SK-N-SH treated with all-trans-retinoic acid at 6 μM for 48 hours (cell line): ENCODE data around the gene KDM6B.

ENCODE experiments used
- ATAC-seq: fragments of 200-7000 bp; cut with Tn5 transposase; 3 replicates; pipeline ENCODE4 v1.9.1; 2020; ENCODE audit warnings: mild to moderate bottlenecking, moderate library complexity
- ARNTL ChIP-seq: fragments of 450-650 bp; formaldehyde crosslinking; IDR thresholded peaks from 2 replicates; pipeline ENCODE4 v1.5.0; 2020; ENCODE audit warnings: low read depth, mild to moderate bottlenecking, moderate library complexity, borderline replicate concordance
- CSDC2 ChIP-seq: fragments of 250-450 bp; sonication (Bioruptor Pico); IDR thresholded peaks from 2 replicates; pipeline ENCODE4 v1.5.0; 2020; ENCODE audit warnings: mild to moderate bottlenecking, moderate library complexity
- CSRNP3 ChIP-seq: fragments of 250-450 bp; sonication (Bioruptor Pico); IDR thresholded peaks from 2 replicates; pipeline ENCODE4 v1.5.1; 2021; ENCODE audit warnings: mild to moderate bottlenecking, moderate library complexity
- ESRRG ChIP-seq: fragments of 250-450 bp; sonication (Bioruptor Pico); IDR thresholded peaks from 2 replicates; pipeline ENCODE4 v1.6.1; 2021; ENCODE audit warnings: mild to moderate bottlenecking
- GLIS3 ChIP-seq: fragments of 250-450 bp; sonication (Bioruptor Pico); IDR thresholded peaks from 2 replicates; pipeline ENCODE4 v1.5.0; 2020; ENCODE audit warnings: mild to moderate bottlenecking, moderate library complexity
- OSR1 ChIP-seq: fragments of 250-450 bp; sonication (Bioruptor Pico); IDR thresholded peaks from 2 replicates; pipeline ENCODE4 v1.8.0; 2022; ENCODE audit warnings: moderate library complexity, mild to moderate bottlenecking, inconsistent platforms
- PATZ1 ChIP-seq: fragments of 250-450 bp; sonication (Bioruptor Pico); IDR thresholded peaks from 2 replicates; pipeline ENCODE4 v1.8.0; 2020; ENCODE audit warnings: mild to moderate bottlenecking, moderate library complexity, borderline replicate concordance
- PPARA ChIP-seq: fragments of 250-450 bp; sonication (Bioruptor Pico); IDR thresholded peaks from 2 replicates; pipeline ENCODE4 v1.5.0; 2020; ENCODE audit warnings: mild to moderate bottlenecking, borderline replicate concordance
- TCF4 ChIP-seq: fragments of 250-450 bp; sonication (Bioruptor Pico); IDR thresholded peaks from 2 replicates; pipeline ENCODE4 v1.8.0; 2021; ENCODE audit warnings: mild to moderate bottlenecking, moderate library complexity, borderline replicate concordance
- TOX ChIP-seq: fragments of 250-450 bp; sonication (Bioruptor Pico); IDR thresholded peaks from 2 replicates; pipeline ENCODE4 v1.8.0; 2021; ENCODE audit warnings: mild to moderate bottlenecking, moderate library complexity, borderline replicate concordance
- TSHZ2 ChIP-seq: fragments of 250-450 bp; sonication (Bioruptor Pico); IDR thresholded peaks from 2 replicates; pipeline ENCODE4 v1.5.0; 2020; ENCODE audit warnings: mild to moderate bottlenecking, moderate library complexity
- ZC3H10 ChIP-seq: fragments of 250-450 bp; sonication (Bioruptor Pico); IDR thresholded peaks from 2 replicates; pipeline ENCODE4 v1.5.1; 2021; ENCODE audit warnings: mild to moderate bottlenecking, moderate library complexity
- ZFP3 ChIP-seq: fragments of 250-450 bp; sonication (Bioruptor Pico); IDR thresholded peaks from 2 replicates; pipeline ENCODE4 v1.5.0; 2020; ENCODE audit warnings: mild to moderate bottlenecking, moderate library complexity
- ZFP30 ChIP-seq: fragments of 450-650 bp; formaldehyde crosslinking; IDR thresholded peaks from 2 replicates; pipeline ENCODE4 v1.5.0; 2022; ENCODE audit warnings: mild to moderate bottlenecking, moderate library complexity
- ZNF70 ChIP-seq: fragments of 450-650 bp; formaldehyde crosslinking; IDR thresholded peaks from 2 replicates; pipeline ENCODE4 v1.5.0; 2020; ENCODE audit warnings: mild to moderate bottlenecking, moderate library complexity
- ZNF8 ChIP-seq: fragments of 450-650 bp; formaldehyde crosslinking; IDR thresholded peaks from 2 replicates; pipeline ENCODE4 v1.5.0; 2020; ENCODE audit warnings: mild to moderate bottlenecking, moderate library complexity

Gene KDM6B

GRCh38 chr17:7834957-7835813 is 1.2 kb downstream of the KDM6B start:
- TF ChIP-seq ARNTL (peak; percentile 97), OSR1 (CRISPR knock-in tag) (no peak), PATZ1 (CRISPR knock-in tag) (peak; percentile 82; the same call in 1 of the 2 replicates), TSHZ2 (CRISPR knock-in tag) (no peak)
- TF ChIP-seq, all 23 proteins: peak for 2
- ATAC-seq, result peak; percentile 58

- TF ChIP-seq ZFP30 (no peak), ZFP3 (CRISPR knock-in tag) (no peak), PPARA (CRISPR knock-in tag) (no peak), CSDC2 (CRISPR knock-in tag) (no peak), TOX (CRISPR knock-in tag) (no peak), ZNF8 (CRISPR knock-in tag) (no peak), ZC3H10 (CRISPR knock-in tag) (no peak), GLIS3 (CRISPR knock-in tag) (no peak)
- peak; percentile 44 for ATAC-seq
Observed at GRCh38 chr17:7835814-7836595, 2.0 kb downstream of the KDM6B start.

GRCh38 chr17:7836596-7837407 is 2.8 kb downstream of the KDM6B start:
- TF ChIP-seq ARNTL (peak; percentile 83), ESRRG (CRISPR knock-in tag) (no peak), ZC3H10 (CRISPR knock-in tag) (no peak), CSDC2 (CRISPR knock-in tag) (no peak), ZFP30 (no peak), GLIS3 (CRISPR knock-in tag) (no peak), ZNF8 (CRISPR knock-in tag) (no peak), TOX (CRISPR knock-in tag) (no peak), ZNF70 (no peak), ZFP3 (CRISPR knock-in tag) (no peak), TCF4 (no peak; the same call in 1 of the 2 replicates), PATZ1 (CRISPR knock-in tag) (peak; percentile 74; the same call in 1 of the 2 replicates), OSR1 (CRISPR knock-in tag) (no peak), CSRNP3 (CRISPR knock-in tag) (no peak)
- peak; percentile 28 for ATAC-seq
